Cardiac atrium fibroblast (primary cell): ENCODE results near the gene SH3RF2. TPM values are rescaled to one million over a fixed set of nuclear protein-coding genes. Genes with fewer than 3 reads are reported as not detected.

ENCODE experiments used
- total RNA-seq: library from RNA; depleted of rRNA; stranded (reverse); fragments of >200 nt; gene quantifications from 2 replicates; pipeline ENCODE4 v1.2.3, GENCODE V29; 2015

SH3RF2 gene, protein sequence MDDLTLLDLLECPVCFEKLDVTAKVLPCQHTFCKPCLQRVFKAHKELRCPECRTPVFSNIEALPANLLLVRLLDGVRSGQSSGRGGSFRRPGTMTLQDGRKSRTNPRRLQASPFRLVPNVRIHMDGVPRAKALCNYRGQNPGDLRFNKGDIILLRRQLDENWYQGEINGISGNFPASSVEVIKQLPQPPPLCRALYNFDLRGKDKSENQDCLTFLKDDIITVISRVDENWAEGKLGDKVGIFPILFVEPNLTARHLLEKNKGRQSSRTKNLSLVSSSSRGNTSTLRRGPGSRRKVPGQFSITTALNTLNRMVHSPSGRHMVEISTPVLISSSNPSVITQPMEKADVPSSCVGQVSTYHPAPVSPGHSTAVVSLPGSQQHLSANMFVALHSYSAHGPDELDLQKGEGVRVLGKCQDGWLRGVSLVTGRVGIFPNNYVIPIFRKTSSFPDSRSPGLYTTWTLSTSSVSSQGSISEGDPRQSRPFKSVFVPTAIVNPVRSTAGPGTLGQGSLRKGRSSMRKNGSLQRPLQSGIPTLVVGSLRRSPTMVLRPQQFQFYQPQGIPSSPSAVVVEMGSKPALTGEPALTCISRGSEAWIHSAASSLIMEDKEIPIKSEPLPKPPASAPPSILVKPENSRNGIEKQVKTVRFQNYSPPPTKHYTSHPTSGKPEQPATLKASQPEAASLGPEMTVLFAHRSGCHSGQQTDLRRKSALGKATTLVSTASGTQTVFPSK
- 0.16 and 0.18 TPM in 2 replicates for total RNA-seq

GRCh38 chr5:145936401-145937131 is at the start of gene SH3RF2:
Gene SH3RF2, plus strand, starts transcription at chr5:145936578. Its CDS starts 1,351 bp downstream, at chr5:145937929.

GRCh38 chr5:146105477-146105876 is 169.1 kb downstream of the SH3RF2 start, which contains the start of gene PLAC8L1:
Gene PLAC8L1, minus strand, starts transcription at chr5:146105577. Its CDS starts 1,266 bp downstream, at chr5:146104311.

Other genes with a start within 250 kb of the SH3RF2 start
- 2.9 and 11.9 TPM in 2 replicates for gene PRELID2, start 101.2 kb upstream of the SH3RF2 start, total RNA-seq
- not detected in 2 replicates for gene GRXCR2, start 63.6 kb upstream of the SH3RF2 start, total RNA-seq
- not detected in 2 replicates for gene PLAC8L1, start 169.0 kb downstream of the SH3RF2 start, total RNA-seq
- gene LARS1, start 246.1 kb downstream of the SH3RF2 start, total RNA-seq: 69.5 and 80.5 TPM in 2 replicates